GM18519 (cell line): ENCODE measurements around the gene MYOM3.
"Not testable (repeated sequence)": the region's sequence is repeated elsewhere in the genome, so short reads cannot be mapped to it uniquely, and the experiment has no call there.

Experiments used
- ATAC-seq: cut with Tn5 transposase; IDR thresholded peaks from one replicate; pipeline ENCODE4 v1.9.1; 2021; ENCODE audit warnings: mild to moderate bottlenecking, moderate library complexity; ENCODE audit not compliant: unreplicated experiment, low FRiP score

The MYOM3 gene

DNA sequence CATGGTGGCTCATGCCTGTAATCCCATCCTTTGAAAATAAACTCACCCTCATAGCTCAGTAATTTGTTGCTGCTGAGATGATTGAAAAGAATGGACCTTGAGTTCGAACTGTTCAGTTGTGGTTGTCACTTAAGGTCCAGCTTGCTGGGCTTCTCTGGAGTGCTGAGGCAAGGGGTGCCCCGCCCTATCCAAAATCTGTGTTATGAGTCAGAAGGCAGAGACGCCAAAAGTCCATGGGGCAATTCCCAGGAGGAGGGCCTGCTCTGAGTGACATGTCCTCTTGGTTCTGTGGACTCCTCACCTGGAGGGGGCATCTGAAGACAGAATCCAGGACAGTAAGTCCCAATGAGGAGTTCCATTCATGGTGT is 64.8 kb downstream of the MYOM3 start:
- no peak for ATAC-seq

DNA sequence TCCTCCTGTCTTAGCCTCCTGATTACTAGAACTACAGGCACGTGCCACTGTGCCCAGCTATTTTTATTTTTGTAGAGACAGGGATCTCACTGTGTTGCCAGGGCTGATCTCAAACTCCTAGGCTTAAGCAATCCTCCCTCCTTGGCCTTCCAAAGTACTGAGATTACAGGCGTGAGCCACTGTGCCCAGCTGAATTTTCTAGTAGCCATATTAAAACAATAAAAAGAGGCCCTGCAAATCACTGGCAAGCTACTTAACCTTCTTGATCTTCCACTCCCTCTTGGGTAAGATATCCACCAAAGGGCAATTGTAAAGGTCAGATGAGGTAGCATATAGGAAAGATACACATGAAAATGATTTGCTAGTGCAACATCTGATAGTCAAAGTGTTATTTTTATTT is 66.2 kb downstream of the MYOM3 start:
- no peak for ATAC-seq

DNA sequence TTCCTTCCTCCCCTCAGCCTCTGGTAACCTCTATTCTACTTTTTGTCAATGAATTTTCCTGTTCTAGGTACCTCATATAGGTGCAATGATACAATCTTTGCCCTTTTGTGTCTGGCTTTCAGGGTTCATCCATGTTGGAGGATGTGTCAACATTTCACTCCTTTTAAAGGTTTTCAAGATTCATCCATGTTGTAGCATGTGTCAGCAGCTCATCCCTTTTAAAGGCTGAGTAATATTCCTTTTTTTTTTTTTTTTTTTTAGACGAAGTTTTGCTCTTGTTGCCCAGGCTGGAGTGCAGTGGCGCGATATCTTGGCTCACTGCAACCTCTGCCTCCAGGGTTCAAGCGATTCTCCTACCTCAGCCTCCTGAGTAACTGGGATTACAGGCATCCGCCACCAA is 67.3 kb downstream of the MYOM3 start:
- ATAC-seq = not testable (repeated sequence)

DNA sequence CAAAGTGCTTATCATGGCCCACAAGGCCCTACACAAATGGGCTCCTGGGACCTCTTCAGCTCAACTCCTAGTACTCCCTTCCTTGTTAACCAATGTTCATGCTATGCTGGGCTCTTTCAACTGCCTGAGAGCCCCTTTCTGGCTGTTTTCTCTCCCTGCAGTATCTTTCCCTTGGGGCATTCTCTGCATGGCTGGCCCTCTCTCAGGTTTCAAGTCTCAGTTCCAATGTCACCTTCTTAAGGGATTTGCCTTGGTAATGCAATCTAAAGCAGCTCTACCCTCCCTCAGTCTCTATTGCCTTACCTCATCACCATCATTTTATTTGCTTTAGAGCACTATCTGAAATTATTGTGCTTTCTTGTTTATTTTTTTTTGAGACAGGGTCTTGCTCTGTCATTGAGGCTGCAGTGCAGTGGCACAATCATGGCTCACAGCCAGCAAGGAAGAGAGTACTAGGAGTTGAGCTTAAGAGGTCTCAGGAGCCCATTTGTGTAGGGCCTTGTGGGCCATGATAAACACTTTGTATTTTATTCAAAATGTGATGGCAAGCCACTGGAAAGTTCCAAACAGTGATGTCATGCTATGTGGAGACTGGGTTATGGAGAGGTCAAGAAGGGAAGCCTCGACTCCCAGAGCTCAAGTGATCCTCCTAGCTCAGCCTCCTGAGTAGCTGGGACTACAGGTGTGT is 68.4 kb downstream of the MYOM3 start:
- ATAC-seq = no peak

DNA sequence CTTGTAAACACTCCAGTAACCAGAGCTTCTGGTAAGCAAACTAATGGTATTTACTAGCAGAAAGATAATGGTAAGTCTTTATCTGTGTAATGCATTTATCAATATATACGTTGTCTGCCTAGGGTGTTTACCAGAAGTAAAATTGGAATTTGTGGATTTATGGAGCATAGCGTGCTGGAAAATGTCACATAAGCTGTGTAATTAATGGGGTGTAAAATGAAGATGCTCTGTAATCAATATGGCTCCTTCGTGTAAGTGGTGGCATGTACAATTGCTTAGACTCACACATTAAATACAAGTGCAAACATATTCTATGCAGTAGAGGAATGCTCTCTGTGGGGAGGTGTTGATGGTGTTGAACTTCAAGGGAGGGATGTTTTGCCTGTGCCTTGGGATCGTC is 69.6 kb downstream of the MYOM3 start:
- no peak for ATAC-seq

DNA sequence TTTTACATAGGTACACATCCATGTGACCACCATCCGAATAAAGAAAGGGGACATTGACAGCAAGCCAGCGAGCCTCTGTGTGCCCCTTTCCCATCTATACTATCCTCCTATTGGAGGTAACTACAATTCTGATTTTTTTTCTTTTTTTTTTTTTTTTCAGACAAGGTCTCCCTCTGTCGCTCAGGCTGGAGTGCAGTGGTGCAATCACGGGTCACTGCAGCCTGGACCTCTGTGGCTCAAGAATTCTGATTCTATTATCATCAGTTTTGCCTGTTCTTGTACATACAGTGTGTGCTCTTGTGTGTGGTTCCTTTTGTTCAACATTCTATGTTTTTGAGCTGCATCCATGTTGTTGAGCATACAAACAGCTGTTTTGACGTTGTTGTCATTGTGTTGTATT is 75.8 kb downstream of the MYOM3 start:
- no peak for ATAC-seq

DNA sequence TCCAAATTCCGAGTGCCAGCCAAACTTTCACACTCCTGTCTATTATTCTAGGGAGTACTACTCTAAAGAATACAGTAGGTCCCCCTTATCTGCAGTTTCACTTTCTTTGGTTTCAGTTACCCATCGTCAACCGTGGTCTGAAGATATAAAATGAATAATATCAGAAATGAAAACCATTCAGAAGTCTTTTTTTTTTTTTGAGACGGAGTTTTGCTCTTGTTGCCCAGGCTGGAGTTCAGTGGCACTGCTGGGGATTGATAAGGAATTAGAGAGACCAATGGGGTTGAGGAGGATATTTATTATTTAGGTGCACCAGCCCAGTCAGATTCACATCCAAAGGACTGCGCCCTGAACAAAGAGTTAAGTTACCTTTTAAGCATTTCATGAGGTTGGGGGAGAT is 79.0 kb downstream of the MYOM3 start:
- no peak for ATAC-seq

DNA sequence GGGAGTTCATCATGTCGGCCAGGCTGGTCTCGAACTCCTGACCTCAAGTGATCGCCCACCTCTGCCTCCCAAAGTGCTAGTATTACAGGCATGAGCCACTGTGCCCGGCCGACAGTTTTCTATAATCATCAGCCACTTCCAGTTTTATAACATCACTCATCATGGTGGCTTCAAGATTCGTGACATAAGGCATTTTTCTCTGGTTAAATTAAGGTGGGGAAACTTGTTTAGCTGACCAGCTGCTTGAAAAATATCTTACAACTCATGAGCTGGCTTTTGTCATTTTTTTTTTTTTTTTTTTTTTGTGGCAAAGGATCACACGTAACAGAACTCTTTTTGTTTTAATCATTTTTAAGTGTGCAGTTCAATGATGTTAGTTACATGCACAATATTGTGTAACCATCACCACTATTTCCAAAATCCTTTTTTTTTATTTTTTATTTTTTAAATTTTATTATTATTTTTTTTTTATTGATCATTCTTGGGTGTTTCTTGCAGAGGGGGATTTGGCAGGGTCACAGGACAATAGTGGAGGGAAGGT is 80.9 kb downstream of the MYOM3 start:
- not testable (repeated sequence) for ATAC-seq

DNA sequence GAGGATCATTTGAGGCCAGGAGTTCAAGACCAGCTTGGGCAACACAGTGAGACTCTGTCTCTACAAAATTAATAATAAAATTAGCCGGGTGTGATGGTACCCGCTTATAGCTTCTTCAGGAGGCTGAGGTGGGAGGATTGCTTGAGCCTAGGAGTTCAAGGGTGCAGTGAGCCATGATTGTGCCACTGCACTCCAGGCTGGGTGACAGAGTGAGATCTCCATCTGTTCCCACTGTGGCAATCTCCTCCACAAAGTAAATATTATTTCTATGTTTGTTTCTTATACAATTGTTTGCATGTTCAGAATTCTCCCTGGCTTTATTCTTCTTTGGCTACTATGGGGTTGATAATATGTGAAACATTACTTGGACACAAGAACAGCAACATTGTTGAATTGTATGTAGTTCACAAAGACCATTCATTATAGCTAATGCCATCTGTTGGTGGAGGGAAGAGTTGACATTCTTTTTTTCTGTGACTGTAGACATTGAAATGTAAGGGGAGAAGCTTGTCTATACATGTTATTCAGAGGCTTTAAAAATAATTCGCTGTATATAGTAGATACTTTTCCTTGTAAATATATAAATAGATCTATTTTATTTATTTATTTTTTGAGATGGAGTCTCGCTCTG is 84.0 kb downstream of the MYOM3 start:
- ATAC-seq = no peak

DNA sequence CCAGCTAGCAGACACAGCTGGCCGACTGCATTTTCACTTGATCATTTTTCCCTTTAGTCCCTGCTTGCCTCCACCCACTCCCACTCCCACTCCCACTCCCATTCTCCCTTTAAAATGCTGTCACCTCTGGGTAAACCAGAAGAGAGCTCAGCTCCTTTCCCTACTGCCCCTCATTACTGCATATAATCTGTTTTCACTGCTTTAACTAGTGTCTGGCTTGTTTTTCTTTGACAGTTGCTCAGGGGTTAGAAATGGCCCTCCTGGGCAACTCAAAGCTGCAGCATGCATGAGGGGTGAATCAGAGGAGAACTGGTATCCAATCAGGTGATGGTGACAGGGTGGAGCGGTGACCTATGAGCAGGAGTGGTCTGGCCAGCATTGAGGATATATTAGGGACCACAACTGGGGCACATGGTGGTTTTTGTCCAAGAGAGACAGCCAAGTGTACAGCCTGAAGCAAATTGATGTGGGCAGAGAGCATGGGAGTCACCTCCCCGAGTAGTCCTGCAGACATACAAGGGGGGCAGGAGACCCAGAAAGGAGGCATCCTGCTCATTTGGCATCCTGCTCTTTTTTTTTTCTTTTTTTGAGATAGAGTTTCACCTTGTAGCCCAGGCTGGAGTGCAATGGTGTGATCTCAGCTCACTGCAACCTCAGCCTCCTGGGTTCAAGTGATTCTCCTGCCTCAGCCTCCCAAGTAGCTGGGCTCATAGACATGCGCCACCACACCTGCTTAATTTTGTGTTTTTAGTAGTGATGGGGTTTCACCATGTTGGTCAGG is 89.2 kb downstream of the MYOM3 start:
- ATAC-seq = no peak

DNA sequence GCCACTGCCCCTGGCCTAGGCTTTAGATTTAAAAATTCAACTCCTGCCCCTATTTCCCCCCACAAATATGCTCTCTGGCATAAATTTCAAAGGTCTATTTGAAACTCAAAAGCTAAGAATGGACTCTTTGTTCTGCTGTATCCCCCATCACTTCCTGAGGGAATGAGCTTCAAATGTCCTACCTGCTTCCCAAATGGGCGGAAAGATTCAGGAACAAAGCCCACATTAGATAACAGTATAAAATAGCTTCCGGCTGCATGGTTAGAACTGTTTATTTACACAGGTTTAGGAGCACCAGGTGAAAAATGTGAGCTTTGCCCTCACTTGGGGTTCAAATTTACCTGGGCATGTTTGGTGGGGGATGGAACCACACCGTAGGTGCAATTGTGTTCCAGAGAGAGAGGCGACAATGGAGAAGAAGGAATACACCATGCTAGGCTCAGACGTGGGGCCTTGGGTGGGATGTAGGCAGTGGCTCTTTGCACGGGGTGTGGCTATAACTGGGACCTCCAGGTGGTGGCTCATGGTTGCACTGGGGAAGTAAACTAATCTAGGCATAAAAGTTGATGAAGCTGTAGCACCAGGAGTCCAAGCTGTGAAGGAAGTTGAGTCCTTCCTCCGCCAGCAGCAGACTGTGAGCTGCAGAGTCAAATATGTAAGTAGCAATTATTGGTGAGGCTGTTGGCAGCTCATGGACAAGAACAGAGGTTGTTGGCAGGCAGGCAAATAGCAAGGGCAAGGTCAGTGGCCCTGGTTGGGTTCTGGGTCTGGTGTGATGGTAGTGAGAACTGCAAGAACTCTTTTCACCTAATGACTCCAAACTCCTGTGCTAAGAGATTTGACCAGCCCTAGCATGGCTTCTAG is 90.3 kb downstream of the MYOM3 start:
- ATAC-seq = no peak

DNA sequence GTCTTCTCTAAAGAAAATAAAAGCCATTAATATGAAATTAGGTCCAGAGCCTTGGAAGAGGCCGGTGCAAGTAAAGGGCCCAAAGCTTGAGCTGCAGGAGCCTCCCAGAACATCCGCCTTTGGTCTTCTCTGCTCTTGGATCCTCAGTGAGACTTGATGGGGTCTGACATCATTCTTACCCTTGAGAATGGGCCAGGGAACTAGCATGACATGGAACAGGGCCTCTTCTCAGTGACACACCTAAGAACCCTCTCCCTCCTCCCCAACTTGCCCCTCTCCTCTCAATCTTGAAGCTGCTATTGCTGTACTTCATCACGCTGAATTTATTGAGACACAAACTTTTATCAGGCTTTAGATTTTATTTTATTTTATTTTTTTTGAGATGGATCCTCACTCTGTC is 91.5 kb downstream of the MYOM3 start:
- no peak for ATAC-seq

DNA sequence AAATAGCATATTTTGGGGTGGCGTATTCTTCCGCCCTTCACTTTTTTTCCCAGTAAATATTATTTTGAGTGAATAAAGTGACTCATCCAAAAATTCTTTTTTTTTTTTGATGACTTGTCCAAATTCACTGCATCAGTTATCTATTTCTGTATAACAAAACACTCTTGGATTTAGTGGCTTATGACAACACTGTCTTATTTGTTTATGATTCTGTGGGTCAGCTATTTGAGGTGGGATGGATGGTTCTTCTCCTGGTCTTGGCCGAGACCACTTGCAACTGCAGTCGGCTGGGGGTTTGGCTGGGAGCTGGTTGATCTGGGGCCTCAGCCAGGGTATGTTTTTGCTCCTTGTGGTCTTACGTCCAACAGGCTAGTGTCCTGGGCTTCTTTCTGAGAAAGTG is 91.9 kb downstream of the MYOM3 start:
- ATAC-seq = no peak

DNA sequence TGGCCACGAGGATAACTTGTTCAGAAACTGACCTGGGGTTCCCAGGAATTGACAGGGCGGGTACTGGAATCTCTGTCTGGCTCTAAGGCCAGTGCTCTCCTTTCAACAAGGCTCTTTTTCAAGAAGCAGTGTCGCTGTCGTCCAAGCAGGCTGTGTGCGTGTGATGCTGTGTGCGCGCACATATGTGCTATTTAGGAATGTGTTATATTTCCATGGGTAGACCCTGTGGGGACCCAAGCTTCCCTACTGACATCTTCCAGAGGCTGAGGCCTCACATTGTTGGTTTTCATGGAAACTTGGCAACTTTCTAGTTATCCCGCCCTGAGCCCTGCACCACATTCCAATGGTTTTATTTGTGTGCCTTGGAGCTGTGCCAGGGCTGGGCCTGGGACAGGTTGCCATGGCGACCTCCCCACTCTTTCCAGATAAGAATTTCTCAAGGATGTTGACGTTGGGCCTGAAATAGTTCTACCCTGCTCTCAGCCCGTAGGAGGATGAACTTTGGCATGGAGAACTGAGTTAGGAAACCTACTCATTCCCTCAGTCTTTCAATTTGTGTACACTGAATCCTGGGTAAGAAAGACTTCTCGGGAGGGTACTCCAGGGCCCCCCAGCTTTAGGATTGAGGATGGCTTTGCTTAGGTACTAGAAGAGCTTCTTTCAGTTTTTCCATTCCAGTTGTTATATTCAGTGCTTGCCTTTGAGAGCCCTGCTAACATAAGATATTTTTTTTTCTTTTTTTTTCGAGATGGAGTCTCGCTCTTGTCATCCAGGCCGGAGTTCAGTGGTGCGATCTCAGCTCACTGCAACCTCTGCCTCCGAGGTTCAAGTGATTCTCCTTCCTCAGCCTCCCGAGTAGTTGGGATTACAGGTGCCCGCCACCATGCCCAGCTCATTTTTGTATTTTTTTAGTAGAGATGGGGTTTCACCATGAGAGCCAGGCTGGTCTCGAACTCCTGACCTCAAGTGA is 93.0 kb downstream of the MYOM3 start:
- ATAC-seq = no peak

DNA sequence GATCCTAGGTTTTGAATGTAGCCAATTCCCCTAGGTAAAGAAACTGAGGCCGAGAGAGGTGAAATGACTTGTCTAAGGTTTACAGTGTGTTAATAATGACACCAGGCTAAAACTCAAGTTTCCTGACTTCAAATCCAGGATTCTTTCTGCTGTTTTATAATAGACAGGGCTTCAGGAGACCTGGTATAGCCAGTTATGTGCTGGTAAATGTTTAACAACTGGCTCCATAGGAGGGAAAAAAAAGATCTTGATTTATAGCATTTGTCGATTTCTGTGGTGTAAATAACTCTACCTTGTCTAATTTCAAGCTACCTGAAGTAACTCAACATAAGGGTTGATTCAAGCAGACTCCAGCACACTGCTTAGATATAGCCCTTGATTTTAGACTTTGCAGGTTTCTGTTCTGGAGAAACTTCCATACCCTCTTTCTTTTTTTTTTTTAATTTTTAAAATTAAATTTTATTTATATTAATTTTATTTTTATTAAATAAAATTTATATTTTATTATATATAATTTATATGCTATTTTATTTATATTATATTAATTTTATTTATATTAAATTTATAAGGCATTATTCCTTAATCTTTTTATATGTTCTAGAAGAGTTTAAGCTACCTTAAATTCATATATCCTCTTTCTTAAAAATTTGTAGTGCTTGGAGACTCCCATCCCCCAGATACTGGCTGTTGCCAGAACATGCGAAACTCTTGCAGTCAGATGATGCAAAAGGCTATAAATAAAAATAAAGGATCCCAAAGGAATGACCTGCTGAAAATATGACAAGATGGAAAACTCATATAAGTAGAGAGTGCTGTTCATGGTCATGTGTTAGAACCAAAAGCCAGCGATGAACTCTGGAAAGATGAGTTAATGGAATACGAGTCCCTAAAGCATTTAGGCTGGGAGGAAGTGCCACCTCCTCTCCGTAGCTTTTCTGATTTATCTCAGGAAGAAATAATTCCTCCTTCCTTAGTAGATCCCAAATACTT is 96.4 kb downstream of the MYOM3 start:
- no peak for ATAC-seq

DNA sequence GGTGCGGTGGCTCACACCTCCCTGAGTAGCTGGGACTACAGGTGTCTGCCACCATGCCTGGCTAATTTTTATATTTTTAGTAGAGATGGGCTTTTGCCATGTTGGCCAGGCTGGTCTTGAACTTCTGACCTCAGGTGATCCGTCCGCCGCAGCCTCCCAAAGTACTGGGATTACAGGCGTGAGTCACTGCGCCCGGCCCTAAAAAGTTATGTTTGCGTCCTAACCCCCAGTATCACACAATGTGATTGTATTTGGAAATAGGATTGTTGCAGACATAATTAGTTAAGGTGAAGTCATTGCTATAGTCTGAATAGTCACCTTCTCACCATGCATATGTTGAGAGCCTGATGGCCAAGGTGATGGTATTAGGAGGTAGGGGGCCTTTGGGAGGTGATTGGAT is 99.1 kb downstream of the MYOM3 start:
- not testable (repeated sequence) for ATAC-seq

DNA sequence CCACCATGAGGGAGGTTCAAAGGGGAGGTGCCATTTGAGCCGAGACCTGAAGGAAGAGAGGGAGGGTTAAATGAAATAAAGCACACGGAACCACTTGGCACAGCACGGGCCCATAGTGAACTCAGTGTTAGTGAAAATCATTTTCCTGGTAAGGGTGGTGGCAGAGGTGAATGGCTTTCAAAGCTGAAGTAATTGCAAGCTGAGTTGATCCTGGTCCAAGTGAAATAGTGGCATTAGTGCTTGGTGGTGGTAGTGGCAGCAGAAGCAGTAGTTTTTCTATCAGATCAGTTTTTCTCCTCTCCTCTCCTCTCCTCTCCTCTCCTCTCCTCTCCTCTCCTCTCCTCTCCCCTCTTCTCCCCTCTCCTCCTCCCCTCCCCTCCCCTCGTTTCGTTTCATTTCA is 101.3 kb downstream of the MYOM3 start:
- ATAC-seq = no peak

DNA sequence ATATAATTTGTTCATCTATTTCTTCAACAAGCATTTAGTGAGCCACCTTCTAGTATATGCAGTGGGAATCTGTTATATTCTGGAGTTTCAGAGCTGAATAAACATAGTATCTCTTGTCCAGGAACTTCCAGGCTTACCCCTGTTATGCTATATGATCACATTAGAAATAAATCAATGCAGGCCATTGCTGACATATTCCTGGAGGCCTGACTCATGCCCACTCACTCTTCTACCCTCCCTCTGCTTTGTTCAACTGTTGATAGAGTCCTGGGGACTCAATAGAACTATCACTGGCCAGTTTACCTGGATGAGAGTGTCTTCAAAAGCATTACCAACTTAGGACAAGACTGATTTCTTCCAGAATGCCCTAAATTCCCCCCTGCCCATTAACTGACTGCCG is 102.5 kb downstream of the MYOM3 start:
- ATAC-seq = no peak
